Ovary (tissue), 9 donors: ENCODE data around the gene PTDSS2. TPM values are rescaled to one million over a fixed set of nuclear protein-coding genes. Genes with fewer than 3 reads are reported as not detected.

Source experiments
- DNase-seq, 5 donors: peaks; one replicate each; pipeline ENCODE4 v3.0.0-alpha.2; 2019 to 2020
- H3K27ac ChIP-seq, 2 donors: fragments of 200-600 bp; one replicate each; pipeline versions ENCODE4 v1.5.1 to v1.8.0; 2019 to 2022
- H3K27me3 ChIP-seq: fragments of 200-600 bp; one replicate; pipeline ENCODE4 v1.8.0; 2022
- H3K36me3 ChIP-seq: fragments of 200-600 bp; sonication (generic); one replicate; pipeline ENCODE4 v1.5.1; 2019
- H3K4me1 ChIP-seq: one replicate; pipeline ENCODE4 v1.8.1; 2013; ENCODE audit warnings: mild to moderate bottlenecking, moderate library complexity; ENCODE audit not compliant: insufficient read depth
- H3K4me3 ChIP-seq: fragments of 200-600 bp; sonication (generic); one replicate; pipeline ENCODE4 v1.5.1; 2017
- H3K9me3 ChIP-seq, 2 donors: fragments of 200-600 bp in 1 of 2; sonication (generic) in 1 of 2; one replicate each; pipeline versions ENCODE4 v1.5.1 to v1.8.1; 2013 to 2019; ENCODE audit warnings: mild to moderate bottlenecking in 1 of 2, moderate library complexity in 1 of 2
- CTCF ChIP-seq, 3 donors: fragments of 450-650 bp in 2 of 3; fragments of 200-600 bp in 1 of 3; IDR thresholded peaks; one replicate each; pipeline versions ENCODE4 v1.5.1 to v1.8.0; 2016 to 2022; ENCODE audit warnings: antibody characterized with exemption in 3 of 3, mild to moderate bottlenecking in 1 of 3
- EP300 ChIP-seq: sonication (generic); formaldehyde crosslinking; IDR thresholded peaks from one replicate; pipeline ENCODE4 v1.6.1; 2017; ENCODE audit warnings: antibody characterized with exemption
- POLR2A ChIP-seq: fragments of 450-650 bp; IDR thresholded peaks from one replicate; pipeline ENCODE4 v1.6.1; 2017; ENCODE audit warnings: antibody characterized with exemption, mild to moderate bottlenecking, moderate library complexity
- WGBS, 3 donors: extraction: QIAGEN DNeasy Blood & Tissue Kit in 1 of 3; methylation state at CpG; one replicate each; pipeline versions ENCODE4 v1.1.5 to v1.1.7; 2013 to 2017; 5-methylcytosine and 5-hydroxymethylcytosine counted together
- intact Hi-C, 4 donors: fragments of 100-400 bp; cut with DNase I; formaldehyde crosslinking; loops; one replicate each; pipeline versions ENCODE4 v1.11.0 to v1.15.1; 2022 to 2023
- polyA plus RNA-seq, 2 donors: library from polyadenylated mRNA; stranded (reverse); fragments of 200-250 nt in 1 of 2; fragments of 350-450 nt in 1 of 2; fragmentation: Illumina TruSeq in 1 of 2; extraction: RNeasy Lipid Tissue Mini Kit (QIAGEN cat#74804) in 1 of 2; gene quantifications; one replicate each; pipeline ENCODE4 v1.2.3, GENCODE V29; 2013 to 2014
- small RNA-seq: library from RNA; depleted of rRNA; stranded (forward); fragments of <200 nt; gene quantifications from one replicate; pipeline ENCODE3, GENCODE V24; 2016
- total RNA-seq, 7 donors: library from RNA; depleted of rRNA in 2 of 7; stranded (reverse); fragments of >200 nt in 2 of 7; fragmentation: NEBNext Ultra II Directional in 3 of 7; extraction: Animal tissue kit (Norgen Biotek cat#: 25700) in 3 of 7; gene quantifications; one replicate each; pipeline versions ENCODE4 v1.1.0 to v1.2.4, GENCODE V29; 2016 to 2023
- donor health status: DM: no; HTN: no; CAD: no; lungs with moderate emphysema.
- donor health status: DM: no; HTN: no; CAD: no.
- donor health status: Bipolar disorder and iron deficiency.
- donor health status: DM: yes; HTN: yes; CAD: no.
- donor health status: DM: no; HTN: no; CAD: no.
- donor health status: DM: yes; HTN: yes; CAD: no.

Gene PTDSS2
- total and polyA plus RNA-seq, 9 donors: 17.1 to 56.5 (median 38.8) TPM

- peaks cover 11% of the 10 kb centered on the region for H3K4me1 ChIP-seq
- WGBS, 3 donors: 87 to 88% (median 88%) methylated on average over 20 of the region's 20 CpGs
- no peaks in the 10 kb centered on the region for H3K9me3 ChIP-seq
- intact Hi-C loops: loop anchor here in 1 of 4 donors (10.0 kb wide), 1 partner anchor 1856 kb away; no protein-coding TSS in a partner anchor
- H3K27ac ChIP-seq: no peak overlapping the region
- no peak overlapping the region for H3K4me3 ChIP-seq
- TF ChIP-seq CTCF (IDR thresholded peaks at IDR 0.05) (no peak), EP300 (no peak), POLR2A (no peak)
- no peaks in the 10 kb centered on the region for H3K27me3 ChIP-seq
- peak in 2 of 5 donors; percentile 11 to 44 for DNase-seq
- H3K36me3 ChIP-seq: no peaks in the 10 kb centered on the region
Measured at GRCh38 chr11:538431-539051, 88.5 kb downstream of the PTDSS2 start.

GRCh38 chr11:539971-540481 lies 89.9 kb downstream of the PTDSS2 start:
- intact Hi-C loops: loop anchor here in 1 of 4 donors (10.0 kb wide), 1 partner anchor 1855 kb away; no protein-coding TSS in a partner anchor
- H3K4me3 ChIP-seq: no peak overlapping the region
- no peaks in the 10 kb centered on the region for H3K27me3 ChIP-seq
- H3K4me1 ChIP-seq: peaks cover 10% of the 10 kb centered on the region
- no peaks in the 10 kb centered on the region for H3K36me3 ChIP-seq
- no peaks in the 10 kb centered on the region for H3K9me3 ChIP-seq
- DNase-seq: peak in 2 of 5 donors; percentile 7 to 21
- TF ChIP-seq CTCF (IDR thresholded peaks at IDR 0.05) (no peak), EP300 (no peak), POLR2A (no peak)
- 87 to 94% (median 88%) methylated on average over 7 to 8 of the region's 8 CpGs for WGBS, 3 donors
- no peak overlapping the region for H3K27ac ChIP-seq

Small RNA genes lying within 50 kb of the gene (small RNA-seq; reads per million reads assigned to genes)
- not detected for gene RN7SL838P

Other genes with a start within 250 kb of the PTDSS2 start
- gene BET1L, start 242.9 kb upstream of the PTDSS2 start, total RNA-seq: 10 to 100 TPM; 24.6 to 76.6 (median 65.5) TPM
- gene BET1L, start 242.9 kb upstream of the PTDSS2 start, polyA plus RNA-seq: 10 to 100 TPM; 38.9 to 51.6 TPM
- 100 to 1,000 TPM in 1 of 7 donors, 10 to 100 TPM in 6; 53.4 to 119 (median 87.4) TPM for gene RIC8A, start 242.6 kb upstream of the PTDSS2 start, total RNA-seq
- gene RIC8A, start 242.6 kb upstream of the PTDSS2 start, polyA plus RNA-seq: 10 to 100 TPM; 33.6 to 56.4 TPM
- 10 to 100 TPM; 11.1 to 24.4 (median 22.7) TPM for gene SIRT3, start 213.9 kb upstream of the PTDSS2 start, total RNA-seq
- 10 to 100 TPM; 17.4 to 21.5 TPM for gene SIRT3, start 213.9 kb upstream of the PTDSS2 start, polyA plus RNA-seq
- gene PSMD13, start 213.3 kb upstream of the PTDSS2 start, total RNA-seq: 10 to 100 TPM; 66.2 to 80.1 (median 75.8) TPM
- gene PSMD13, start 213.3 kb upstream of the PTDSS2 start, polyA plus RNA-seq: 10 to 100 TPM; 74.9 to 88.9 TPM
- gene NLRP6, start 171.9 kb upstream of the PTDSS2 start, total RNA-seq: 1 to 10 TPM in 1 of 7 donors, under 1 TPM in 4, not detected in 2; 0.15 to 1.1 (median 0.20) TPM
- under 1 TPM in 1 of 2 donors, not detected in 1; 0.02 TPM for gene NLRP6, start 171.9 kb upstream of the PTDSS2 start, polyA plus RNA-seq
- 10 to 100 TPM in 4 of 7 donors, 1 to 10 TPM in 3; 3.3 to 21.3 (median 10.6) TPM for gene PGGHG, start 161.2 kb upstream of the PTDSS2 start, total RNA-seq
- gene PGGHG, start 161.2 kb upstream of the PTDSS2 start, polyA plus RNA-seq: 1 to 10 TPM in 1 of 2 donors, under 1 TPM in 1; 0.25 to 6.1 TPM
- not detected for gene IFITM5, start 150.8 kb upstream of the PTDSS2 start, total RNA-seq
- gene IFITM5, start 150.8 kb upstream of the PTDSS2 start, polyA plus RNA-seq: not detected
- gene IFITM2, start 142.5 kb upstream of the PTDSS2 start, total RNA-seq: 1,000 to 10,000 TPM in 1 of 7 donors, 100 to 1,000 TPM in 6; 207 to 1,149 (median 546) TPM
- 100 to 1,000 TPM; 306 to 616 TPM for gene IFITM2, start 142.5 kb upstream of the PTDSS2 start, polyA plus RNA-seq
- 100 to 1,000 TPM; 317 to 760 (median 496) TPM for gene IFITM1, start 136.2 kb upstream of the PTDSS2 start, total RNA-seq
- gene IFITM1, start 136.2 kb upstream of the PTDSS2 start, polyA plus RNA-seq: 100 to 1,000 TPM; 211 to 748 TPM
- gene IFITM3, start 129.4 kb upstream of the PTDSS2 start, total RNA-seq: 1,000 to 10,000 TPM in 2 of 7 donors, 100 to 1,000 TPM in 5; 150 to 1,394 (median 665) TPM
- 1,000 to 10,000 TPM in 1 of 2 donors, 100 to 1,000 TPM in 1; 506 to 1,096 TPM for gene IFITM3, start 129.4 kb upstream of the PTDSS2 start, polyA plus RNA-seq
- gene B4GALNT4, start 80.8 kb upstream of the PTDSS2 start, total RNA-seq: 10 to 100 TPM; 14.7 to 90.3 (median 52.5) TPM
- 10 to 100 TPM in 1 of 2 donors, 1 to 10 TPM in 1; 1.3 to 58.1 TPM for gene B4GALNT4, start 80.8 kb upstream of the PTDSS2 start, polyA plus RNA-seq
- 10 to 100 TPM in 1 of 7 donors, 1 to 10 TPM in 4, under 1 TPM in 2; 0.30 to 56.8 (median 3.4) TPM for gene PKP3, start 56.1 kb upstream of the PTDSS2 start, total RNA-seq
- gene PKP3, start 56.1 kb upstream of the PTDSS2 start, polyA plus RNA-seq: under 1 TPM in 1 of 2 donors, not detected in 1; 0.21 TPM
- gene SIGIRR, start 35.3 kb upstream of the PTDSS2 start, total RNA-seq: 10 to 100 TPM; 15.0 to 52.6 (median 27.5) TPM
- 10 to 100 TPM in 1 of 2 donors, 1 to 10 TPM in 1; 1.5 to 39.5 TPM for gene SIGIRR, start 35.3 kb upstream of the PTDSS2 start, polyA plus RNA-seq
- 10 to 100 TPM in 1 of 7 donors, 1 to 10 TPM in 2, under 1 TPM in 4; 0.15 to 11.4 (median 0.82) TPM for gene ANO9, start 8.3 kb upstream of the PTDSS2 start, total RNA-seq
- under 1 TPM; 0.12 to 0.31 TPM for gene ANO9, start 8.3 kb upstream of the PTDSS2 start, polyA plus RNA-seq
- 100 to 1,000 TPM; 105 to 233 (median 169) TPM for gene RNH1, start 57.0 kb downstream of the PTDSS2 start, total RNA-seq
- 100 to 1,000 TPM in 1 of 2 donors, 10 to 100 TPM in 1; 17.4 to 147 TPM for gene RNH1, start 57.0 kb downstream of the PTDSS2 start, polyA plus RNA-seq
- gene HRAS, start 85.3 kb downstream of the PTDSS2 start, total RNA-seq: 10 to 100 TPM; 21.3 to 49.6 (median 36.3) TPM
- 10 to 100 TPM in 1 of 2 donors, 1 to 10 TPM in 1; 4.3 to 38.0 TPM for gene HRAS, start 85.3 kb downstream of the PTDSS2 start, polyA plus RNA-seq
- gene LRRC56, start 87.2 kb downstream of the PTDSS2 start, total RNA-seq: 1 to 10 TPM in 6 of 7 donors, under 1 TPM in 1; 0.60 to 6.2 (median 2.0) TPM
- 1 to 10 TPM in 1 of 2 donors, not detected in 1; 2.1 TPM for gene LRRC56, start 87.2 kb downstream of the PTDSS2 start, polyA plus RNA-seq
- gene LMNTD2, start 110.5 kb downstream of the PTDSS2 start, total RNA-seq: 1 to 10 TPM in 5 of 7 donors, under 1 TPM in 2; 0.70 to 7.6 (median 1.2) TPM
- 1 to 10 TPM in 1 of 2 donors, not detected in 1; 1.1 TPM for gene LMNTD2, start 110.5 kb downstream of the PTDSS2 start, polyA plus RNA-seq
- gene RASSF7, start 110.7 kb downstream of the PTDSS2 start, total RNA-seq: 100 to 1,000 TPM in 1 of 7 donors, 10 to 100 TPM in 2, 1 to 10 TPM in 4; 4.7 to 163 (median 9.5) TPM
- 1 to 10 TPM in 1 of 2 donors, not detected in 1; 7.4 TPM for gene RASSF7, start 110.7 kb downstream of the PTDSS2 start, polyA plus RNA-seq
- gene PHRF1, start 126.2 kb downstream of the PTDSS2 start, total RNA-seq: 10 to 100 TPM; 15.5 to 34.2 (median 31.0) TPM
- gene PHRF1, start 126.2 kb downstream of the PTDSS2 start, polyA plus RNA-seq: 10 to 100 TPM in 1 of 2 donors, 1 to 10 TPM in 1; 3.8 to 21.3 TPM
- gene IRF7, start 165.7 kb downstream of the PTDSS2 start, total RNA-seq: 10 to 100 TPM in 6 of 7 donors, 1 to 10 TPM in 1; 8.2 to 59.1 (median 17.1) TPM
- gene IRF7, start 165.7 kb downstream of the PTDSS2 start, polyA plus RNA-seq: 10 to 100 TPM in 1 of 2 donors, under 1 TPM in 1; 0.28 to 22.8 TPM
- gene CDHR5, start 174.7 kb downstream of the PTDSS2 start, total RNA-seq: 1 to 10 TPM in 1 of 7 donors, under 1 TPM in 2, not detected in 4; 0.20 to 2.3 (median 0.22) TPM
- under 1 TPM in 1 of 2 donors, not detected in 1; 0.07 TPM for gene CDHR5, start 174.7 kb downstream of the PTDSS2 start, polyA plus RNA-seq
- not detected for gene SCT, start 176.9 kb downstream of the PTDSS2 start, total RNA-seq
- under 1 TPM in 1 of 2 donors, not detected in 1; 0.68 TPM for gene SCT, start 176.9 kb downstream of the PTDSS2 start, polyA plus RNA-seq
- gene DRD4, start 187.0 kb downstream of the PTDSS2 start, total RNA-seq: 1 to 10 TPM in 5 of 7 donors, under 1 TPM in 2; 0.57 to 3.3 (median 1.7) TPM
- gene DRD4, start 187.0 kb downstream of the PTDSS2 start, polyA plus RNA-seq: under 1 TPM in 1 of 2 donors, not detected in 1; 0.63 TPM
- 10 to 100 TPM; 15.5 to 43.4 (median 34.1) TPM for gene DEAF1, start 244.9 kb downstream of the PTDSS2 start, total RNA-seq
- gene DEAF1, start 244.9 kb downstream of the PTDSS2 start, polyA plus RNA-seq: 10 to 100 TPM; 10.2 to 23.9 TPM
- 10 to 100 TPM; 15.4 to 38.0 (median 30.5) TPM for gene TMEM80, start 245.5 kb downstream of the PTDSS2 start, total RNA-seq
- gene TMEM80, start 245.5 kb downstream of the PTDSS2 start, polyA plus RNA-seq: 10 to 100 TPM; 28.9 to 37.6 TPM